Measurements from ENCODE around the gene SDC1.

DNA sequence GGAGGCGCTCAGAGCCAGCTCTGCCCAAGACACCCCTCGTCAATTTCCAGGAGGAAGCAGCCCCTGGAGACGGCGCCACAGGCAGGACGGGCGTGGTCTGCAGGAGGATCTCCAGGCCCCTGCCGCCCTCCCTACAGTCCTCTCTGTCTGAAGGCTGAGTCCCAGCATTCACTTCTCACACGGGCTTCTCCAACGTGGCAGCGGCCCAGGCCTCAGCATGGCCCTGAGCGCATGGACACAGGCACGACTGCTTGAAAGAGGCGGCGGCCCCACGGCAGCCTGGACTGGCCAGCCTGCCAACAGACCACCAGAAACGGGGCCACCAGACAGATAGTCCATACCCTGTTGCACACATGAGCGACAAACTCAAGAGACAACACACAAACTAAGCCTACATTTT lies 23.3 kb downstream of the SDC1 start:
- TF ChIP-seq POLR2AphosphoS5 (IDR thresholded peaks at IDR 0.05) (no peak), POLR2A (IDR thresholded peaks at IDR 0.05) (no peak), EP300 (IDR thresholded peaks at IDR 0.05) (no peak)
- TF ChIP-seq, protein P1, sequence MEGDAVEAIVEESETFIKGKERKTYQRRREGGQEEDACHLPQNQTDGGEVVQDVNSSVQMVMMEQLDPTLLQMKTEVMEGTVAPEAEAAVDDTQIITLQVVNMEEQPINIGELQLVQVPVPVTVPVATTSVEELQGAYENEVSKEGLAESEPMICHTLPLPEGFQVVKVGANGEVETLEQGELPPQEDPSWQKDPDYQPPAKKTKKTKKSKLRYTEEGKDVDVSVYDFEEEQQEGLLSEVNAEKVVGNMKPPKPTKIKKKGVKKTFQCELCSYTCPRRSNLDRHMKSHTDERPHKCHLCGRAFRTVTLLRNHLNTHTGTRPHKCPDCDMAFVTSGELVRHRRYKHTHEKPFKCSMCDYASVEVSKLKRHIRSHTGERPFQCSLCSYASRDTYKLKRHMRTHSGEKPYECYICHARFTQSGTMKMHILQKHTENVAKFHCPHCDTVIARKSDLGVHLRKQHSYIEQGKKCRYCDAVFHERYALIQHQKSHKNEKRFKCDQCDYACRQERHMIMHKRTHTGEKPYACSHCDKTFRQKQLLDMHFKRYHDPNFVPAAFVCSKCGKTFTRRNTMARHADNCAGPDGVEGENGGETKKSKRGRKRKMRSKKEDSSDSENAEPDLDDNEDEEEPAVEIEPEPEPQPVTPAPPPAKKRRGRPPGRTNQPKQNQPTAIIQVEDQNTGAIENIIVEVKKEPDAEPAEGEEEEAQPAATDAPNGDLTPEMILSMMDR (IDR thresholded peaks at IDR 0.05) = no peak
